NCI-H345 (cell line): Measurements from ENCODE around the gene PHLDB2.

Experiments used
- DNase-seq: peaks from one replicate; lab custom pipeline; 2025; lab: John Stamatoyannopoulos, UW

Gene PHLDB2

DNA sequence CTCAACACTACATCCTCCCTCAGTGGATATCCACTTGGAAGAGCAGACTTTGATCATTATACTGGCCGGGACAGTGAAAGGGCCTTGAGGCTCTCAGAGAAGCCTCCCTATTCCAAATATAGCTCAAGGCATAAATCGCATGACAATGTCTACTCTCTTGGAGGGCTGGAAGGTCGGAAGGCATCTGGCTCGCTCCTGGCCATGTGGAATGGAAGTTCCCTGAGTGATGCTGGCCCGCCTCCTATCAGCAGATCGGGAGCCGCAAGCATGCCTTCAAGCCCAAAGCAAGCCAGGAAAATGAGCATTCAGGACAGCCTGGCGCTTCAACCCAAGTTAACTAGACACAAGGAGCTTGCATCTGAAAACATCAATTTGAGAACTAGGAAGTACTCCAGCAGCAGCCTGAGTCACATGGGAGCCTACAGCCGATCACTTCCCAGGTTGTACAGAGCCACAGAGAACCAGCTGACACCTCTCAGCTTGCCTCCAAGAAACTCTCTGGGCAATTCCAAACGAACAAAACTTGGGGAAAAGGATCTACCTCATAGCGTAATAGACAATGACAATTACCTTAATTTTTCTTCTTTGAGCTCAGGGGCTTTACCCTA, 25.4 kb downstream of the PHLDB2 start:
- DNase-seq, result no peak

DNA sequence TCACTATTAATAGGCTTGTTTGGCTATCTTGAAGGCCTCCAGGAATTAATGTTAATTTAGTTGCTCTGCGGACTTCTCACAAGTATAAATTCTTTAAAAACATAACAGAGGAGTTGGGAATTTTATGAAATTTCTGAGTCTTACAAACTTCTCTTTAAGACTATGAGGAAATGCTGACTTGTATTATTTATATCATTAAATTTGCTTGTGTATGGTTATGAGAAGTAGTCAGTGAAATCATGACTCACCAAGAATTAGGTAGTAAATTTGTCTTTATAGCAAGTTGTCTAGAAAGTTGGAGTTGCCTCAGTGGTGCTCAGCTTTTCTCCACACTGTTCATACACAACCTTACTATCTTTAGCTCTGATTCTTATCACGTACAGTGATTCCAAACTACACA, 26.5 kb downstream of the PHLDB2 start:
- no peak for DNase-seq

DNA sequence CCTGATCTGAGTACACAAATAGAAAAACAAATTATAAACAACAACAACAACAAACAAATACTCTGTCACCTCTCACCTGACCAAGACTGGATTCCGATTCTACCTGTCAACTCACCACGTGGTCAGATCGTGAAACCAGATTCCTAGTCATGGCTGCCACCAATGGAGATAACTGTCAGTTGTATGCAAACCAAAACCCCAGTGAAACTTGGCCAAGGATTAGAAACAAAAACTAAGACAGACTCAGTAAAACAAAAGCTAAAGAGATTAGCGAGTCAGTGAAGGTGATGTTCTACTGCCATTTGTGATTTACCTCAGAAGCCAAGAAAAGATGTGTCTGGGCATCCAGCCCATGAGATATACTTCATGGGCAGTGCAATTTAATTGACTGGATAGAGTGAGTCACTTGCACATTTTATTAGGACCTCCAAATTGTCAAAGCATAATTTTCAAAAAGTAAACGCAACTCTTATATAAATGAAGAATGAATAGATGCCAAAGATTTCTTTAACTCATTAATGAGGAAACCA, 31.1 kb downstream of the PHLDB2 start:
- no peak for DNase-seq

DNA sequence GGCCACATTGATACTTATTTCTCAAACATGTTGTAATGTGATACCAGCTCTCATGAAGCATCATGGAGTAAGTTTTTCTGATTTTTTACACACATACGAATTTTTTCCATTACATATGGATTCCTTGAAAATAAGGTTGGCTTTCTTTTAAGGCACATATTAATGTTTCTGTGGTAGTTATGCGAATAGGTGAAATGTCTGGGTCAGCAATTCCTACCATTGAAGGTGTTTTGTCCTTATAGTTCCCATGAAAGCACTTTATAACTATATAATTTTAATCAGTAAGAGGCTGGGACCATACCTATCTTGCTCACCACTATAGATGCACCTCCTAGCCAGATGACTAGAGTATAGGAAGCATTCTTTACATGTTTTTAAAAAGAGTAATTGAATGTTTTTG, 33.0 kb downstream of the PHLDB2 start:
- DNase-seq, result no peak

DNA sequence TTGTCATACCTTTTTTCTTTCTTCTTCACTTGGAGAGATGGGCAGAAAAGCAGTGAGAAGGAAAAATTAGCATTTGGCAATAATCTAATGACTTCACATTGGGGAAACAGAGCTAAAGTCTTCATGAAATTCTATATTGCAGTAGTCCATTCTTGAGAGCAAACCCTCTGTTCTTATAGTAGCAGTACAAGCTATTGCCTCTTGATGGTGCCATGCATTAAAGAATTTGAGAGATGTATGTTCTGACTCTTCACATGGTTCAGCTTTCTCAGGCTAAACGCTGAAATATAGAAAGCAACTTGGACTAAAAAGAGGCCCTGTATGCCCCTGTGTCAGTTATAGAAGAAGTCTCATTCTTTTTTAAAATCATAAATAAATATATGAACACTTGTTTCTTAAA, 36.0 kb downstream of the PHLDB2 start:
- DNase-seq, result no peak

DNA sequence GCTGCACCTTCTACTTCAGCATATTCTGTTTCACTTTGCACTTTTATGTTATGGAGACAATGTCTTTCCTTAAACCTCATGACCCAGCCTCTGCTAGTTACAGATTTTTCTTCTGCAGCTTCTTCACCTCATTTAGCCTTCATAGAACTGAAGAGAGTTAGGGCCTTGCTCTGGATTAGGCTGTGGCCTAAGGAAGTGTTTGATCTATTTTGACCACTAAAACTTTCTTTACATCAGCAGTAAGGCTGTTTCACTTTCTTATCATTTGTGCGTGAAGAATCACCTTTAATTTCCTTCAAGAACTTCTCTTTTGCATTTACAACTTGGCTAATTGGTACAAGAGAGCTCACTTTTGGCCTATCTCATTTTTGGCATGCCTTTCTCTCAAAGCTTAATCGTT, 40.9 kb downstream of the PHLDB2 start:
- no peak for DNase-seq

DNA sequence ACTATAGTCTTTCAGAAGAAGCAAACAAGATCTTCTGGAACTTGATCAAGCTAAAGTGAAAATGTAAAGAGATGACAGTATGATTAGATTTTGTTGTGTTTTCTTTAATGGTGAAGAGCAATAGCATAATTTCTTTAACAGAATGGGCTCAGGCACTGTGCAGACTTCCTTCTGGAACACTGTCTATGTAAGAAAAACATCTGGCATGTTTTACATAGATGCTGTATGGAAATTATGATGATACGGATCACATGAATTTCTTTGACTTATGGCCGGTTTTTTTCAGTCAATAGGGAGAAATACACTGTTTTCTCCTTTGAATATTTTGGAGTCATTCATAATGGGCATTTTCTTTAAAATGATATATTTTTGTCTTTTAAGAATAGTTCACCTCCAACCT, 42.6 kb downstream of the PHLDB2 start:
- DNase-seq, result no peak

DNA sequence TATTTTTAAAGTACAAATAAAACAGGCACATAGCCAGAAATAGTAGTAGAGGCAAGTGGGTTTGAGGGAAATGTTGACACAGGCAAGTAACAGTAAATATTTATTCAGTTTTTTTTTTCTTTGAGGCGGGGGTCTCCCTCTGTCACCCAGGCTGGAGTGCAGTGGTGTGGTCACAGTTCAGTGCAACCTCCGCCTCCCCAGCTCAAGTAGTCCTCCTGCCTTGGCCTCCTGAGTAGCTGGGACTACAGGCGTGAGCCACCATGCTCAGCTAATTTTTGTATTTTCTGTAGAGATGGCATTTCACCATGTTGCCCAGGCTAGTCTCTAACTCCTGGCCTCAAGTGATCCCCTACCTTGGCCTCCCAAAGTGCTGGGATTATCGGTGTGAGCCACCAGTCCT, 43.5 kb downstream of the PHLDB2 start:
- no peak for DNase-seq

DNA sequence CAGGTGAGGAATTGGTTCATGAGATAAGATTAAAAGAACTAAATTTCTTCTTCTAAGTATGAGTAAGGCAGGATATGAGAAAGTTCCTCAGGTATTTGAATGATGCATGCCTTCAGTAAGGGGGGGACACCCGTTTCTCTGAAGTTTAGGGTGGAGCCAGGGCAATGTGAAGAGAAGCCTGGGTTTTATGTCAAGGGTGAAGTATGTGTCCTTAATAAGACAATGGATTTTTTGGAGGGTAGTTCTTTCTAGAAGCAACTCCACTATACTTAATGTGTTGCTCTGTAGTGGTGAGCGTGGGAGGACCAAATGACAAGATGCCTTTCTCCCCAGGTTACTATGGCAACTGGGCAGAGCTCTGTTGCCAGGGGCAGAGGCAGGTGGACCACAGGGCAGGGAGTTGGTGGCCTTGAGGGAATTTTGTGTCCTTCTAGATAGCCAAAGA, 44.0 kb downstream of the PHLDB2 start:
- no peak for DNase-seq

DNA sequence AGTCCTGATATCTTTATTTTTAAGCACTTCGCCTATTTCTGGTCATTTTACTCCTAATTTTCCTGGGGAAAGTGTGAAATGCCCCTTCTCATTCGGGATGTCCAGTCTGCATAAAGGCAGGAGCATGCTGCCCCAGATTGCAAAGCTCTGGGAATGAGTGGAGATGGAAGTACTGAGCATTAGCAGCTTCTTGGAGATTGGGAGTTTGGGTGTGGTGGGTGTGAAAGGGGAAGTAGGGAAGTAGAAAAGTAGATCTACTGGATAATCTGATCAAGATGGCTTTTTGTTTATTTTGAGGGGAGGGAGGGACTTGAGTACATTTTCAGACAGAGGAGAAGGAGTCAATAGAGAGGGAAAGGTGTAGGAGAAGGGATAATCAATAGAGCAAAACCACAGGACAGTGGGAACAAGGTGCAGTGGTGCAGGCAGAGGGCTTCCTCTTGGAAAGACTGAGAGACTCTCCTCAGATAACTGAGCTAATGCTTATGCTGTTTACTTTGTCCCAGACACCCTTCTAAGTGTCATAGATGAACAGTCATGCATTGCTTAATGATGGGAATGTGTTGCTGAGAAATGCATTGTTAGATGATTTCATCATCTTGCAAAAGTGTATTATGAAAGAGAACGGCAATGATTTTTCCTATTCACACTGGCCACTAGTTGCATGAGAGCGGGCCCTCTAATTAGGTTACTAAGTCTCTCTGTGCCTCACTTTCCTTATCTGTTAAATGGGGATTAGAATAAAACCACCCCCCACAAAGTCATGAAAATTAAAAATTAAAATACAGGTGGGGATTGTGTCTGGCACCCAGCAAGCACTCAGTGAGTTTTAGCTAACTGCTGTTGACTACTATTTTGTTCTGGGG, 45.5 kb downstream of the PHLDB2 start:
- no peak for DNase-seq

DNA sequence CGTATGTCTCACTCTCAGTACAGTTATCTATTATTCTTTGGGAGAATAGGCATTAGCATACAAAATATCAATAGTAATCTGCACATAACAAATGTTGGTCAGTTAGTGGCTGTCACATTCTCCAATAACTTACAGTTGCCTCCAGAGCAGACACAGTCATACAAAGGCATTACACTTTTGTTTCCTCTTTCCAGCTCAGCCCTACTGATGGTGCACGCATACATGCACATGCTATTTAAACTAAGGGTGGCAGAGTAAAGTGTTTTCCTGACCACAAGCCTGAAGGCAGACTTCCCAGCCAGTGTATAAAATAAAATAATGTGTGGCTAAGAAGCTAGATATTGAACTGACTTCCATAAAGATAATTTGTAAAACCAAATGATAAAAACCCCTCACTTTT, 47.6 kb downstream of the PHLDB2 start:
- DNase-seq, result no peak

DNA sequence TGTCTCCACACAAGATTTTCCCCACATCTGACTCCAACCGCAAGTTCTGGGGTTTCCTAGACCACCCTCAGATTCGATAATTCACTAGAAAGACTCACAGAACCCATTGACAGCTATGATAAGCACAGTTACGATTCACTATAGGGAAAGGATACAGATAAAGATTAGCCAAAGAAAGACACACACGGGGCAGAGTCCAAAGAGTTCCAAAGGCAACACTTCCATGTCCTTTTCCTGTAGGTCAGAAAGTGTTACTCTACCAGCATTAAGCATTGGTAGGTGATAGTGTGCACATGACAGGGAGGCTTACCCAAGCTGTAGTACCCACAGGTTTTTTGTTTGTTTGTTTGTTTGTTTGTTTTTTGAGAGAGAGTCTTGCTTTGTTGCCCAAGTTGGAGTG, 48.1 kb downstream of the PHLDB2 start:
- DNase-seq, result no peak

DNA sequence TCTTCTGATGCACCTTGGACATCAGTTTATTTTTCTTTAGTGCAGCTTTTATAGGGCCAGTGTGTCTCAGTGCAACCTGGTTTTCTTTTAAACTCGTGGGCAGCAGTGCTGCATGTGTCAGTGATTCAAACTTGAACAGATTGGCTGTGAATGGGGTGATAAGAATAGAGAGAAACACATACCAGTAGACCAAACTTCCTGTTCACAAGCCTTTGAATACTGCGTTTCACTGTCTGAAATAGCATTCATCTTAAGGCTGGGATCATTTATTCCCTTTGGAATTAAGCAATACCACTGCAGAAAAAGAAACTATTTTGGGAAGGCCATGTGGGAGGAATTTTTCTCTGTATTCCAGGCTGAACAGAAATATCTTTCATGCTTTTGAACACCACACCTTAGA, 51.7 kb downstream of the PHLDB2 start:
- no peak for DNase-seq

DNA sequence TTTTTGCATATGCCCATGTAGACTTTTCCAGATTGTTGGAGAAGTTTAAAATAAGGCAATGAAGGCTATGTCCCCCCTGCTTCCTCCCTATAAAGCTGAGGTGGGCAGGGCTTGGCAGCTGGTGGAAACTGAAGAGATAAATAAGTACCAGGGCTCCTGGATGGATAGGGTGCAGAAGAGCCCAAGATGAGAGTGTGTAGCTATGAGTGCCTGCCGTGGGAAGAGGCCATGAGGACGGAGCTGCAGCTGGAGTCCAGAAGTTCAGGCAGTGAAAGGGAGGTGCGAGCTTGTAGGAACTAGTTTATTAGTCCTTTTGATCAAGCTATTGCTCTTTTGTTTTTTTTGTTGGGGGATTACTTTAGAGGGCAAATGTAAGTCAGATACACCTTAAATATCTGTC, 52.4 kb downstream of the PHLDB2 start:
- no peak for DNase-seq

DNA sequence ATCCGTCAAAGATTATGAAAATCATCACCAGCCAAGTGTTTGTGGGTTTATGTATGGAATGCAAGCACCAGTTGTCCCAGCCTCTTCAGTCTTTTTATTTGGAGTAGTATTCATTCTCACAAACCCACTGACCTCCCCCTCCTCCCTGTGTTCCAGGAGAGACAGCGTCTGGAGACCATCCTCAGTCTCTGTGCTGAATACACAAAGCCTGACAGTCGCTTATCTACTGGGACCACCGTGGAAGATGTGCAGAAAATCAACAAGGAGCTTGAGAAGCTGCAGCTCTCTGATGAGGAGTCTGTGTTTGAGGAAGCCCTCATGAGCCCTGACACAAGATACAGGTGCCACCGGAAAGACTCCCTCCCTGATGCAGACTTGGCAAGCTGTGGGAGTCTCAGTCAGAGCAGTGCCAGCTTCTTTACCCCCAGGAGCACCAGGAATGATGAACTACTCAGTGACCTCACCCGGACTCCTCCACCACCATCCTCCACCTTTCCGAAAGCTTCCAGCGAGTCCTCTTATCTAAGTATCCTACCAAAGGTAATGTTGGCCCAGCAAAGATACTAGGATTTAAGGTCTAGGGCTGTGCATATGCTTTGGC, 54.2 kb downstream of the PHLDB2 start:
- no peak for DNase-seq

DNA sequence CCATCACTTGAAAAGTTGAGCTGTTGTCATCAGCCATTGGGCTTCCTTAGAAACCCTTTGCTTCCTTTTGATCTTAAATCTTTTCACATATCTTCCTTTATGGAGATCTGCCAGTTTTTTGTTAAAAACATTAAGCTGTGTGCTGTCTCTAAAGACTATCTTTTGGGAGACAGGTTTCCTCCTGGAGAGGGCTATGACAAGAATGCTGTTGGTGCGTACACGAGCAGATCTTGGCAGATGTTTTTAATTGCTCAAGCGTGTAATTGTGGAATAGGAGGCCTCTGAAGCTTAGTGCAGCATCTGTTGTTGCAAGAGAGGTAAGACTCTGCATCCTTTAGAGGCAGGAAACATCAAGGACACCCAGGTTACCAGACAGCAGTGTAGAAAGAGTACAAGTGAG, 56.8 kb downstream of the PHLDB2 start:
- DNase-seq, result no peak

DNA sequence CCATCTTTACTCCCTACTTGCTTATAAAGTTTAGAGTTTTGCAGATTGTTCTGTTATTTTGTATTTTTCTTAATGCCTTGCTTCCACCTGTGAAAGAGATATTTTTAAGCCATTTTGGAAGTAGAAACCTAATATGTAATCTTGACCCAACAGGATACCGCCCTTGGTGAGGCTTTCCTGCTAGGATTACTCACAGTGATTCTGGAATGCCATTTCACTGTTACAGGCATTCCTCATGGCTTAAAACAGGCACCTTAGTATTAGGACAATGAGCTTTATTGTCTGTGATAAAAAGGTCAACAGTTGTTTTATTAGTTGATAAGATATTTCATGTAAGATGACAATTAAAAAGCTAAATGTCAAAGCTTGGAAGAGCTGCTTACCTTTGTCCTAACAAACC, 58.2 kb downstream of the PHLDB2 start:
- no peak for DNase-seq

DNA sequence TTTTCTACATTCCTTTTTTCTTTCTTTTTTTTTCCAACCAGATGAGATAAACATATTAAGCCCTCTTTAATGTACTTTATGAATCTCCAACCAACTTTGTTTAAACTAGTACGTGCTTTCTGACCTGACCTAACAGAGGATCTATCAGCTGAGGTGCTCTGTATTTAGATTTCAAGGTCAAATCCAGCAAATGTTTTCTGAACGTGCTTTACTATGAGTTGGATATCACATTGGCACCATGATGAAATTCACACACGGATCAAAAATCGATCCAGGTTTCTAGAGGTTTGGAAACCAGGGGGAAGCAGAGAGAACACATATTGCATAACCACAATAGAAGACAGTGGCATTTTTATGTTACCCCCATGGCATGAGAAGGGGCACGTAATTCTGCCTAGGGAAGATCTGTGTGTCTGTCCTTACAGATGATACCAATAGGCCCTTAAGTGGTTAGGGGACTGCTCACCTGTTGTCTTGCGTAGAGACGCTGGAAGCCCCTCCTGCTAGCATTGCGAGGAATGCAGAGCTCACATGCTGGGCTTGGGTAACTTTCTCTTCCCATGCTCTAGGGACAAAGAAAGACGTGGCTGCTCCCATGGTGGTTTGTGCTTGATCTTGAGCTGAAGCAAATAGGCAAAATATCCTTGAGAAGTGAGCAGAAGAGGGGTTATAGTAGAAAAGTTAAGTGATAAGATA, 60.5 kb downstream of the PHLDB2 start:
- DNase-seq, result no peak

DNA sequence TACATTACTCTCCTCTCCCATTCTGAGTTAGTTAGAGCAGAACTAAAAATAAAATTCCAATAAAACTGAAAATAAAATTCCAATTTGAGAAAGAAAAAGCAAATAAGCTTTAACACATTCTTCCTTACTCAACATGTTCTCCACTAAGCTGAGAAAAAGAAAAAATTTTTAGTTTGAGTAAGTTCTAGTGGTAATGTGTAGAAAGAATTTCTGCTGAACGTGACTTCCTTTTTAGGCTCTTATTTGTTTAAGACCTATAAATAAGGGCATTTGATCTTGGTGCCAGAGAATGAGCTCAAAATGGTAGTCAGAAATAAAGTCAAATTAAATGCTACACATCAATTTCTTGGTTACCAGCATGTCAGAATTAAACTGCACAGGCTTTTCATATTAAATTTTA, 62.1 kb downstream of the PHLDB2 start:
- DNase-seq, result no peak

DNA sequence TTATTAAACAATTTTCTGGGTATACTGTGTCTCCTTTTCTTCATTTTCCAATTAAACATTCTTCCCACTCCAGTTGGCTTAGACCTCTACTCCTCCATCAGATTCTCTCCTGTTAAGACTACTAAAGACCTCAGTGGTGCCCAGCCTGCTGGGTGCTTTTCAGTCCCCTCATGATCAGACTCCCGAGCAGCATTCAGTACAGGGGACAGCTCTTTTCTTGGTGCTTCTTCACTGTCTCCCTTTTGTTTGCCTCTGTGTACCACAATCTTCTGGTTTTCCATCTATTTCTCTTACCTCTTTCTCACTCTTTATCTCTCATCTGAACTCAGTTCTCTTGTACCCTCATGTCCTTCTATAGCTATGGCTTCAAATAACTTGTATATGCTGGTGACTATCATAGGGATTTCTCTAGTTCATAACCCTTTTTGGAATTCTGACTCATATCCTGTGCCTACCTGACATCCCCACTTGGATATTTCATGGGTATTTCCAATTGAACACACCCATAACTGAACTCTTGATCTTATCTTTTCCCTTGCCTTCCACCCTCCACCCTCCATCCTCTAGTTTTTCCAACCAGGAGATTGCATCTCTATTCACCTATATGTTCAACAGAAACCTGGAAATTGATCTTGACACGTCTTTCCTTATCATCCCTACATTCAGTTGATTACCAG, 64.2 kb downstream of the PHLDB2 start:
- no peak for DNase-seq

DNA sequence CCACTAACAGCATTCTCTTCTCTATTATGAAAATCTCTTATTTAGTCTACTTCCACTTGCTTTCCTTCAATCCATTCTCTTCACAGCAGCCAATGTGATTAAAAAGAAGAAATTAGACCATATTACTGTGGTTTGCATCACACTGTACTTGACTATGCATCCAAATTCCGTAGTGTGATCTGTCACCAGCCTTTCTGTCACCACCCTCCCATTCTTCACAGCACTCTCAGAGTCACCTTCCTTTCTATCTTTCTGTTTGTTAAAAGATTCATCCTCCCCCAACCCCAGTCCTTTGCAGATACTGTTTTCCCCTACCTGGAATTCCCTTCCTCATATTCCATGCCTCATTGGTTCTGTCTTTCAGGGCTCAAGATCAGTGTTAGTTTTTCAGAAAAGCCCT, 64.7 kb downstream of the PHLDB2 start:
- DNase-seq, result no peak

DNA sequence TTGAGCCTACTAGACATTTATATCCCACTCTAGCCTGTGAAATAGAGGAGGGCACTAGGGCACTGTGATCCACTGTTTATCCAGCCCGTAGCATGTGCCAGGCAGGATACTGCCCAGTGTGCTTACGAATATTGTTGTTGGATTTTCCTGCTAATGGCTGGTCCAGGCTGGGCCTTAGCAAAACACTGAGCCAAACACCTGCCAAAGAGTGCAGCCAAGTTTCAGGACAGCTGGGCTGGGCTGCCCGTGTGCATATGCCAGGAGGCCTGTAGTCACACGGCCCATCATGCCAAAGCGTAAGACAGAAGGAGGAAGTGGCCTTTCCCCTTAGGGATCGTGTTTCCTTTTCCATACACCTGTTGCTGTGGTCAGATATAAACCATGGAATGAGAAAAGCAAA, 65.2 kb downstream of the PHLDB2 start:
- DNase-seq, result no peak
